Measurements from ENCODE around the gene GMPR.
"Not testable (repeated sequence)": the region's sequence is repeated elsewhere in the genome, so short reads cannot be mapped to it uniquely, and the experiment has no call there.

- TF ChIP-seq CTCF, POLR2AphosphoS5, POLR2A, EP300 (IDR thresholded peaks at IDR 0.05): not testable (repeated sequence)
These were observed 24.4 kb downstream of the GMPR start for GRCh38 chr6:16262773-16263172.
